ENCODE results near the gene TYW1.

DNA sequence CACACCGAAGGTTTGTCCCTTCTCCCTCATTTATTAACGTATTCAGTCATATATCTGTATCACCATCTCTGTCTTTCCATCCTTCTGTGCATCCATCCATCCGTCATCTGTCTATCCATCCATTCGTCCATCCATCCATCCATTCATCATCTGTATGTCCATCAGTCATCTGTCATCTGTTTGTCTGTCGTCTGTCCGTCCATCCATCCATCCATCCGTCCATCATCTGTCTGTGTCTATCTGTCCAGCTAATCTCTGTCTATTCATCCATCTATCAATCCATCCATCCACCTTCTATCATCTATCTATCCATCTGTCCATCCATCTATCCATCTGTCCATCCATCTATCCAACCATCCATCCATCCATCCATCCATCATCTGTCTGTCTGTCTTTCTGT lies 213.9 kb downstream of the TYW1 start:
- TF ChIP-seq, protein P1, sequence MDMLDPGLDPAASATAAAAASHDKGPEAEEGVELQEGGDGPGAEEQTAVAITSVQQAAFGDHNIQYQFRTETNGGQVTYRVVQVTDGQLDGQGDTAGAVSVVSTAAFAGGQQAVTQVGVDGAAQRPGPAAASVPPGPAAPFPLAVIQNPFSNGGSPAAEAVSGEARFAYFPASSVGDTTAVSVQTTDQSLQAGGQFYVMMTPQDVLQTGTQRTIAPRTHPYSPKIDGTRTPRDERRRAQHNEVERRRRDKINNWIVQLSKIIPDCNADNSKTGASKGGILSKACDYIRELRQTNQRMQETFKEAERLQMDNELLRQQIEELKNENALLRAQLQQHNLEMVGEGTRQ (IDR thresholded peaks at IDR 0.05; ENCODE audit: low read depth, low read length) = no peak
- TF ChIP-seq CTCF (conservative IDR thresholded peaks at IDR 0.05; ENCODE audit: low read depth, low read length) (no peak), MAZ (IDR thresholded peaks at IDR 0.05; ENCODE audit: borderline replicate concordance, low read depth, low read length) (no peak), POLR2A (IDR thresholded peaks at IDR 0.05; ENCODE audit: low read depth, low read length) (no peak), RCOR1 (IDR thresholded peaks at IDR 0.05; ENCODE audit: insufficient replicate concordance, low read length) (no peak), BHLHE40 (IDR thresholded peaks at IDR 0.05; ENCODE audit: low read depth, low read length) (no peak), MXI1 (IDR thresholded peaks at IDR 0.05; ENCODE audit: borderline replicate concordance, low read depth, low read length) (no peak), RFX5 (IDR thresholded peaks at IDR 0.05; ENCODE audit: low read depth, low read length) (no peak), SMC3 (IDR thresholded peaks at IDR 0.05; ENCODE audit: low read depth, low read length) (no peak), RAD21 (IDR thresholded peaks at IDR 0.05; ENCODE audit: low read length) (no peak), CEBPB (IDR thresholded peaks at IDR 0.05; ENCODE audit: low read depth, low read length) (no peak), CHD1 (IDR thresholded peaks at IDR 0.05; ENCODE audit: low read depth, low read length) (no peak), FOS (IDR thresholded peaks at IDR 0.05; ENCODE audit: low read depth, low read length) (no peak), NFE2L2 (IDR thresholded peaks at IDR 0.05; ENCODE audit: low read depth, low read length) (no peak)
